H1 (cell line): ENCODE measurements around the gene ALPI. TPM values are rescaled to one million over a fixed set of nuclear protein-coding genes. Genes with fewer than 3 reads are reported as not detected.

Experiments used
- CREB1 ChIP-seq: IDR thresholded peaks from 2 replicates; pipeline ENCODE4 v1.6.1; 2012; ENCODE audit warnings: inconsistent platforms
- GABPA ChIP-seq: IDR thresholded peaks from 2 replicates; pipeline ENCODE4 v1.6.1; 2011; ENCODE audit warnings: mild to moderate bottlenecking, low read length, moderate library complexity, borderline replicate concordance; ENCODE audit not compliant: insufficient read depth
- PHF8 ChIP-seq: fragments of 200-600 bp; sonication (generic); conservative IDR thresholded peaks from 2 replicates; pipeline ENCODE4 v1.7.1; 2012; ENCODE audit warnings: low read depth, mild to moderate bottlenecking, inconsistent platforms, low read length, moderate library complexity
- ZNF274 ChIP-seq: IDR thresholded peaks from 2 replicates; pipeline ENCODE4 v1.7.0; 2012; ENCODE audit warnings: low read length, borderline replicate concordance; ENCODE audit errors: extremely low read depth
- polyA plus RNA-seq, 7 experiments: library from polyadenylated mRNA; depleted of rRNA in 3 of 7; stranded (reverse) in 5 of 7; unstranded in 2 of 7; fragments of >200 nt in 5 of 7; fragments of 200-250 nt in 2 of 7; gene quantifications; 1 replicate in 5 of 7; 2 replicates in 1 of 7; 4 replicates in 1 of 7; pipeline versions ENCODE4 v1.2.1 to v1.2.3, GENCODE V29; 2011 to 2013; ENCODE audit warnings: missing spikeins in 2 of 7, mixed read lengths in 2 of 7
- total RNA-seq: library from RNA; stranded (reverse); fragmentation: NEBNext Ultra II Directional; extraction: Animal tissue kit (Norgen Biotek cat#: 25700); gene quantifications from 2 replicates; pipeline ENCODE4 v1.2.1, GENCODE V29; 2021

ALPI gene
- total and polyA plus RNA-seq, 2 of the 8 experiments (the other 6 are each of a cell fraction or from before 2014, with no cell fraction given) = not detected

GRCh38 chr2:232491139-232491780 lies 35.3 kb downstream of the ALPI start (continued):
- no peak for TF ChIP-seq ZNF274
- TF ChIP-seq PHF8 = no peak
- no peak for TF ChIP-seq CREB1
- no peak for TF ChIP-seq GABPA
